ENCODE measurements around the gene KCNF1. TPM values are rescaled to one million over a fixed set of nuclear protein-coding genes. Genes with fewer than 3 reads are reported as not detected.

Gene KCNF1
- total and polyA plus RNA-seq, 4 donors, result 0.06 to 0.83 (median 0.26) TPM

DNA sequence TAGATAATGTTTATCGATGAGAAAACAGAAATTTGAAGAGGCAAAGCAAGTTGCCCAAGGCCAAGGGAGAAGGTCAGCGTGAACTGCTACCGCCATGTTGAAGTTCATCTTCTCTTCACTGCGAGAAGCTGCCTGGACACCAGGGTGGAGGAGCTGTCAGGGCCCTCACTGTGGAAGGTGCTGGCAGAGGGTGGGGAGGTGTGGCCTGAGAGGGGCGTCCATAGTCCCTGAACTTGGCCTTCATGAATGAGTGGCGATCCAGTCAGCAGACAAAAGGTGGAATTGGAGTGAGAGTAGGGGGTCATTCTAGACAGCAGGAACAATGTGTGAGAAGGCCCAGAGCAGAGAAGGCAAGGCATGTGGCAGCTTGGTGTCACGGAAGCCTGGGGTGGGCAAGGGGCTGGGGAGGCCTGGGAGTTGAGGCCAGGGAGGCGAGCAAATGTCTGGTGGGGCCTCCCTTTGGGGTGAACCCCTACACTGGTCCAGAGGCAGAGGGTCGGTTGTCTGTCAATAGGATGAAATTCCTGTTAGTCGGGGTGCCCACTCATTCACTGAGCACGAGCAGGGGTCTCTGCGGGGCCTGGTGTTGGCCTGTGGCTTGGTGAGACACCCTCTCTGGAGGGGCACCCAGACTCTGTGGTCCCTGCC lies 33.3 kb upstream of the KCNF1 start:
- no peaks in the 10 kb centered on the region for H3K27me3 ChIP-seq (ENCODE audit: control insufficient read depth in 3 of 3, insufficient read depth in 3 of 3, low read length in 2 of 3)
- H3K4me3 ChIP-seq, result no peak overlapping the region
- TF ChIP-seq CTCF (IDR thresholded peaks at IDR 0.05; ENCODE audit: control extremely low read depth, extremely low read depth), result no peak
- no peak overlapping the region for H3K9ac ChIP-seq (ENCODE audit: insufficient read depth in 1 of 2, low read length in 2 of 2)
- no peak overlapping the region for H3K27ac ChIP-seq (ENCODE audit: low read depth in 1 of 2, low read length in 1 of 2)
- no peaks in the 10 kb centered on the region for H3K36me3 ChIP-seq (ENCODE audit: control insufficient read depth in 4 of 4, insufficient read depth in 4 of 4, low read length in 4 of 4)
- ATAC-seq (ENCODE audit: insufficient read depth, low FRiP score) (no peak), DNase-seq (no peak)
- WGBS, 2 donors, result 87 to 97% methylated on average over 12 of the region's 12 CpGs
- peaks cover 0 to 3% (median 0%) of the 10 kb centered on the region in 4 donors for H3K9me3 ChIP-seq (ENCODE audit: control insufficient read depth in 4 of 4, insufficient read depth in 3 of 4, low read length in 3 of 4)
- H3K4me1 ChIP-seq (ENCODE audit: control insufficient read depth in 5 of 5, insufficient read depth in 5 of 5, low read length in 5 of 5), result peaks cover 0 to 11% (median 3%) of the 10 kb centered on the region in 5 donors

DNA sequence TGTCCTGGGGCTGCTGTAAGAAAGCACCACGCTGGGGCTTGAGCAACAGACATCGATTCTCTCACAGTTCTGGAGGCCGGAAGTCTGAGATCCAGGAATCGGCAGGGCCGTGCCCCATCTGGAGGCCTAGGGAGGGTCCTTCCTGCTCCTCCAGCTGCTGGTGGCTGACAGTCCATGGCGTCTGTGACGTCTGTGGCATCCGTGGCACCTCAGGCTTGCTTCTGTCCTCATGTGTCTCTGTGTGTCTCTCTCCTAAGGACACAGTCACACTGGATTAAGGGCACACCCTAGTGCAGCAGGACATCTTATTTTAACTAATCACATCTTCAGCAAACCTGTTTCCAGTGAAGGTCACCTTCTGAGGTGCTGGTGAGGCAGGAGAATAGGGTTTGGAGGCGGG lies 32.6 kb upstream of the KCNF1 start:
- Histone ChIP-seq H3K27ac (ENCODE audit: low read depth in 1 of 2, low read length in 1 of 2) (no peak overlapping the region), H3K4me1 (ENCODE audit: control insufficient read depth in 5 of 5, insufficient read depth in 5 of 5, low read length in 5 of 5) (peaks cover 3 to 18% (median 6%) of the 10 kb centered on the region in 5 donors), H3K9ac (ENCODE audit: insufficient read depth in 1 of 2, low read length in 2 of 2) (no peak overlapping the region), H3K36me3 (ENCODE audit: control insufficient read depth in 4 of 4, insufficient read depth in 4 of 4, low read length in 4 of 4) (no peaks in the 10 kb centered on the region), H3K4me3 (no peak overlapping the region), H3K27me3 (ENCODE audit: control insufficient read depth in 3 of 3, insufficient read depth in 3 of 3, low read length in 2 of 3) (no peaks in the 10 kb centered on the region), H3K9me3 (ENCODE audit: control insufficient read depth in 4 of 4, insufficient read depth in 3 of 4, low read length in 3 of 4) (peaks cover 0 to 3% (median 0%) of the 10 kb centered on the region in 4 donors)
- 67 to 94% methylated on average over 9 of the region's 9 CpGs for WGBS, 2 donors
- DNase-seq (no peak), ATAC-seq (ENCODE audit: insufficient read depth, low FRiP score) (no peak)
- TF ChIP-seq CTCF (IDR thresholded peaks at IDR 0.05; ENCODE audit: control extremely low read depth, extremely low read depth), result no peak

- DNase-seq (no peak), ATAC-seq (ENCODE audit: insufficient read depth, low FRiP score) (no peak)
- Histone ChIP-seq H3K9me3 (ENCODE audit: control insufficient read depth in 4 of 4, insufficient read depth in 3 of 4, low read length in 3 of 4) (peaks cover 0 to 3% (median 0%) of the 10 kb centered on the region in 4 donors), H3K9ac (ENCODE audit: insufficient read depth in 1 of 2, low read length in 2 of 2) (no peak overlapping the region), H3K36me3 (ENCODE audit: control insufficient read depth in 4 of 4, insufficient read depth in 4 of 4, low read length in 4 of 4) (no peaks in the 10 kb centered on the region), H3K27me3 (ENCODE audit: control insufficient read depth in 3 of 3, insufficient read depth in 3 of 3, low read length in 2 of 3) (no peaks in the 10 kb centered on the region), H3K4me1 (ENCODE audit: control insufficient read depth in 5 of 5, insufficient read depth in 5 of 5, low read length in 5 of 5) (peaks cover 4 to 26% (median 12%) of the 10 kb centered on the region in 5 donors), H3K27ac (ENCODE audit: low read depth in 1 of 2, low read length in 1 of 2) (no peak overlapping the region), H3K4me3 (no peak overlapping the region)
- no peak for TF ChIP-seq CTCF (IDR thresholded peaks at IDR 0.05; ENCODE audit: control extremely low read depth, extremely low read depth)
- 76 to 93% methylated on average over 21 to 22 of the region's 22 CpGs for WGBS, 2 donors
Measured at GRCh38 chr2:10879624-10880585, 31.8 kb upstream of the KCNF1 start.

Measured in lung (tissue), 12 donors.